Measurements from ENCODE around the gene COL18A1.

GRCh38 chr21:45523411-45524101 is 118.6 kb downstream of the COL18A1 start:
- TF ChIP-seq CTCF (IDR thresholded peaks at IDR 0.05), result no peak
- TF ChIP-seq POLR2A (IDR thresholded peaks at IDR 0.05), result no peak
